Stimulated activated CD4-positive, alpha-beta T cell treated with anti-CD3 and anti-CD28 coated beads, Interleukin-4, amount 100 ng/mL, for 1 hour (primary cell): Measurements from ENCODE around the gene NEK2.
"Not testable (repeated sequence)": the region's sequence is repeated elsewhere in the genome, so short reads cannot be mapped to it uniquely, and the experiment has no call there.

Experiments
- DNase-seq: peaks from one replicate; pipeline ENCODE4 v3.0.0-alpha.2; 2020

NEK2 gene

GRCh38 chr1:211693911-211694310 is 18.5 kb upstream of the NEK2 start:
- not testable (repeated sequence) for DNase-seq

- DNase-seq, result no peak
Observed at GRCh38 chr1:211688421-211688820, 13.0 kb upstream of the NEK2 start.

GRCh38 chr1:211687462-211688215 is 12.2 kb upstream of the NEK2 start:
- no peak for DNase-seq

- no peak for DNase-seq
Observed at GRCh38 chr1:211685823-211686222, 10.4 kb upstream of the NEK2 start.

GRCh38 chr1:211684791-211685190 is 9.4 kb upstream of the NEK2 start:
- DNase-seq, result no peak

- DNase-seq, result no peak
Observed at GRCh38 chr1:211684331-211684730, 8.9 kb upstream of the NEK2 start.

GRCh38 chr1:211683396-211684297 is 8.2 kb upstream of the NEK2 start:
- DNase-seq, result no peak

GRCh38 chr1:211682186-211682585 is 6.8 kb upstream of the NEK2 start:
- DNase-seq, result not testable (repeated sequence)

GRCh38 chr1:211680752-211681327 is 5.4 kb upstream of the NEK2 start:
- peak; percentile 71 for DNase-seq

GRCh38 chr1:211677659-211678058 is 2.2 kb upstream of the NEK2 start:
- no peak for DNase-seq

GRCh38 chr1:211676761-211677160 is 1.3 kb upstream of the NEK2 start:
- no peak for DNase-seq

- no peak for DNase-seq
Observed at GRCh38 chr1:211676106-211676583, 724 bp upstream of the NEK2 start.

- no peak for DNase-seq
Observed at GRCh38 chr1:211667065-211667617, 8.3 kb downstream of the NEK2 start.

- no peak for DNase-seq
Observed at GRCh38 chr1:211660718-211661222, 14.7 kb downstream of the NEK2 start.

GRCh38 chr1:211656728-211657127 is 18.7 kb downstream of the NEK2 start:
- DNase-seq, result no peak

- DNase-seq, result peak; percentile 84
Observed at GRCh38 chr1:211654838-211655787, 20.3 kb downstream of the NEK2 start.

- DNase-seq, result no peak
Observed at GRCh38 chr1:211653959-211654496, 21.4 kb downstream of the NEK2 start.

- DNase-seq, result no peak
Observed at GRCh38 chr1:211653293-211653692, 22.1 kb downstream of the NEK2 start.

GRCh38 chr1:211652371-211652770 is 23.1 kb downstream of the NEK2 start:
- DNase-seq, result no peak

GRCh38 chr1:211650904-211651303 is 24.5 kb downstream of the NEK2 start:
- DNase-seq, result no peak
